Muscle of back (tissue), 11 donors: ENCODE results near the gene POLR2J. TPM values are rescaled to one million over a fixed set of nuclear protein-coding genes. Genes with fewer than 3 reads are reported as not detected.
"Not testable (repeated sequence)": the region's sequence is repeated elsewhere in the genome, so short reads cannot be mapped to it uniquely, and the experiment has no call there.

Experiments used
- DNase-seq, 3 donors: peaks; one replicate each; pipeline versions ENCODE4 v3.0.0 to v3.0.0-alpha.2; 2013
- polyA plus RNA-seq, 10 donors: library from polyadenylated mRNA; unstranded; fragments of 120-200 nt; gene quantifications; one replicate each; pipeline ENCODE4 v1.2.1, GENCODE V29; 2013; ENCODE audit not compliant: insufficient read length in 10 of 10

The POLR2J gene
- polyA plus RNA-seq, 10 donors, result 22.1 to 36.5 (median 27.2) TPM

DNA sequence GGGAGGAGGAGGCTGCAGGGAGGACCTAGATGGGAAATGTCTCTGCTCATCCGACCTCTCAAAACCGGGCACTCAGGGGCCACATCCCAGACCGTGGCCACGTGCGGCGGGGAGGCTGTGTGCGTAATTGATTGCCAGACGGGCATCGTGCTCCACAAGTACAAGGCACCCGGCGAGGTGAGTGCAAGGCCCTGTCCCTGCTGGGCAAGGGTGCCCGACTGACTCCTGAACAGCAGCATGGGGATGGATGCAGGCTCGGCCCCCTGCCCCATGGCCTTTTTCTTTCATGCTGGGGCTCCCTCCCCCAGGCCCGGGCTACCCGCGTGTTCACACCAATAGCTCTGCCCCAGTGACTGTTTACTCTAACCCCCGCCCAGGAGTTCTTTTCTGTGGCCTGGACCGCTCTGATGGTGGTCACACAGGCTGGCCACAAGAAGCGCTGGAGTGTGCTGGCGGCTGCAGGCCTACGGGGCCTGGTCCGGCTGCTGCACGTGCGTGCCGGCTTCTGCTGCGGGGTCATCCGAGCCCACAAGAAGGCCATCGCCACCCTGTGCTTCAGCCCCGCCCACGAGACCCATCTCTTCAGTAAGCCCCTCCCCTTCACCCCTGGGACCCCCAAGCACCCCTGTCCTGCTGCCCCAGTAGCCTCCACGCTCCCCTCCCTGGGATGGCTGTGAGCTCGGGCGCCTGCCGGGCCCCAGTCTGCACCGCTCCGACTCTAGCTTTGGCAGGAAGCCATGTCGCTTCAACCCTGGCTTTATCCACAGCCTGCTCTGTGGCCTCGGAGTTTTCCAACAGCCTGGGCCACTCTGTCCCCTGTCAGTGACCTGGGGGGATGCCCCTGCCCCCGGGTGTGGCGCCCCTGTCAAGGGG is 10.0 kb downstream of the POLR2J start:
- DNase-seq, result no peak

DNA sequence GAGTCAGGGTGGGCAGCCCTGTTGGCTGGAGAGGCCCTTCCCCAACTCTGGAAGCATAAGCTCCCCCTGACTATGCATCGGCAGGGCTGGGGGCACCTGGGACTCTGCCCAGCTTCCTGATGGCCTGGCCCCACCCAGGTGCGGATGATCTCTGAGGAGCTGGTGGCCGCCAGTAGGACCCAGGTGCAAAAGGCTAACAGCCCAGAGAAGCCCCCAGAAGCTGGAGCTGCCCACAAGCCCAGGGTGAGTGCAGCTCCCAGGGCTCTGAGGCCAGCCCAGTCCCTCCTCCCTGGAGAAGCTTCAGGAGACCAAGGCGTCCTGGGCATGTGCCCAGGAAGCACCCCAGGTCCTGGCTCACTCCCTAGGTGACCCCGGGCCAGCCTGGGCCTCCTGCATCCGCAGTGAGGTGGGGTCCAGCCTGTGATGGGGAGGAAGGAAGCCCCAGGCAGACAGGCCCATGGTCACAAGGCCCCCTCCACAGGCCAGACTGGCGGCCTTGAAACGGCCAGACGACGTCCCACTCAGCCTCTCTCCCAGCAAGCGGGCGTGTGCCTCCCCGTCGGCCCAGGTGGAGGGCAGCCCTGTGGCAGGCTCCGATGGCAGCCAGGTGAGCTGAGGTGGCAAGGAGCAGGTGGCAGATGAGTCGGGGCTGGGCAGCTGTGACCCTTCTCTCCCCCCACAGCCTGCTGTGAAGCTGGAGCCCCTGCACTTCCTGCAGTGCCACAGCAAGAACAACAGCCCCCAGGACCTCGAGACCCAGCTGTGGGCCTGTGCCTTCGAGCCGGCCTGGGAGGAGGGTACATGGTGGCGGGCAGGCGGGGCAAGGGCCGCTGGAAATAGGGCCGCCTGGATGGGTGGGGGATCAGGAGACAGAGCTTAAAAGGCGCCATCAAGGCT is 10.9 kb downstream of the POLR2J start:
- no peak for DNase-seq

GRCh38 chr7:102466097-102466496 is 12.6 kb downstream of the POLR2J start:
- no peak for DNase-seq

- peak; percentile 90 to 97 (median 96) for DNase-seq
These were observed 14.0 kb downstream of the POLR2J start, which contains the start of the genes ALKBH4 and LRWD1 for GRCh38 chr7:102464577-102465280. Gene ALKBH4 (minus strand): TSS chr7:102464863. CDS start chr7:102464836, 27 bp downstream. Gene LRWD1 (plus strand): TSS chr7:102464984. CDS start chr7:102465081, 97 bp downstream.

- no peak for DNase-seq
These were observed 14.7 kb downstream of the POLR2J start for GRCh38 chr7:102463841-102464576.

DNA sequence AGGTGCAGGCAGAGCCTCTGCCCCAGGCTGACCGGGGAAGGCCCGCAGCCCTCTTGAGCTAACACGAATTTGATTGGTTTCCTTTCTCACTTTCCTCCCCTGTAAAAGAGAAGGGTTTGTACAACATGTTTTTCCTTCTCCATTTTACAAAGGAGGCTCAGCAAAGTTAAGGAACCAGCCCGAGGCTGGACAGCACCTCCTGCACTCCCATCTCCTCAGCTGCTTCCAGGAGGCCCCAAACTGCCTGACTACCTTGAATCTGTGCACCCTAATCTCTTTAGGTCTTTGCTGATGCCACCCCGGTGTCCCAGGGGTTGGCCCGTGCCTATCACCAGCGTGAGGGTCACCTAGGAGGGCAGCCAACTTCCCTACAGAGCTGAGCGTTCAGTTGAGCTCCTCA is 18.3 kb downstream of the POLR2J start:
- no peak for DNase-seq

DNA sequence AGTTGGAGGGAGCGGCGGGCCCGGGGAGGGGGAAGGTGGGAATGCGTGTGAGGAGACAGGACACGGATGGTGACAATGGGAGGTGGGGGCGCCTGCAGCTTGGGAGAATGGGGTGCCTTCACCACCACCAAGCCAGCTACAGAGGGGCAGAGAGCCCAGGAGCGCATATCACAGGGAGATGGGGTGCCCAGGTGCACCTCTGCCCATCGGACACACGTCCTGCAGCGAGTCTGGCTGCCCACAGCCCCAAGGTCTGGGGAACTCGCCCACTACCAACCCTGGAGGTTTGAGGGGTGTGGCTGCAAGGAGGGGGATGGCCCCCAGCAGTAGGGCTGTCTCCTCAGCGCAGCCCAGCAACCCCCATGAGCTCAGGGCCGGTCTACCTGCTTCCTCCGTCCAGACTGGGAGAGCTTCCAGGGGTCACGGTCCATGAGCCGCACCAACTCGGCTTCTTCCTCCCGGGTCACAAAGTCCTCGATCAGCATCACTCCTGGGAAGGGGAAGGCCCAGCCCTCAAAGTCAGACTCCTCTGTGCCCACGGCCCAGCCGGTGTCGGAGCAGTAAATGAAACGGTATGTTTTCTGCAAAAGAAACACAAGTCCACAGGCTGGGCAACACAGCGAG is 19.4 kb downstream of the POLR2J start:
- no peak for DNase-seq

GRCh38 chr7:102457352-102457924 is 21.3 kb downstream of the POLR2J start:
- DNase-seq, result no peak

GRCh38 chr7:102456327-102456726 is 22.4 kb downstream of the POLR2J start:
- DNase-seq, result no peak

- no peak for DNase-seq
These were observed 23.1 kb downstream of the POLR2J start for GRCh38 chr7:102455596-102455995.

DNA sequence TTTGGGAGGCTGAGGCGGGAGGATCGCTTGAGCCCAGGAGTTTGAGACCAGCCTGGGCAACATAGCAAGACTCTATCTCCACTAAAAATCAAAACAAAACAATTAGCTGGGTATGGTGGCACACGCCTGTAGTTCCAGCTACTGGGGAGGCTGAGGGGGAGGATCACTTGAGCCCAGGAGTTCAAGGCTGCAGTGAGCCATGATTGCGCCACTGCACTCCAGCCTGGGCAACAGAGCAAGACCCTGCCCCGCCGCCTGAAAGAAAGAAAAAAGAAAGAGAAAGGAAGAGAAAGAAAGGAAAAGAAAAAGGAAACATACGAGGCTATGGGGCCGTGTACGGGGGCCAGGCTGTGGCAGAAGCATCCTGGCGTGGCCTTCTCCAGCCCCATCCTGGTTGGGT is 23.8 kb downstream of the POLR2J start:
- not testable (repeated sequence) for DNase-seq

- DNase-seq, result no peak
These were observed 24.3 kb downstream of the POLR2J start for GRCh38 chr7:102454468-102454867.

DNA sequence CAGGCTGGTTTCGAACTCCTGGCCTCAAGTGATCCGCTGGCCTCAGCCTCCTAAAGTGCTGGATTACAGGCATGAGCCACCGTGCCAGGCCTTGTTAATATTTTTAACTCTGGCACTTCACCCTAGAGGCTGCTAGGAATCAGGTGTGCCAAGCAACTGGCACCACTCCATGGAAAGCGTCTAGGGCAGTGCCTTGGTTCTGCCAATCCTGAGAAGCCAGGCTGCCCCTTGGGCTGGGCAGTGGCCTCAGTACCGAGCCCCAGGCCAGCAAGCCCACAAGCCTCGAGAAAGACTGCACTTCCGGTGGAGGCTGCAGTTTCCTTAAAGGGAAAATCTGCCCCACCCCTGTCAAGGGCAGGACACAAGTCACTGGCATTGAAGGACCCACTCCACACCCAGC is 25.4 kb downstream of the POLR2J start:
- no peak for DNase-seq

DNA sequence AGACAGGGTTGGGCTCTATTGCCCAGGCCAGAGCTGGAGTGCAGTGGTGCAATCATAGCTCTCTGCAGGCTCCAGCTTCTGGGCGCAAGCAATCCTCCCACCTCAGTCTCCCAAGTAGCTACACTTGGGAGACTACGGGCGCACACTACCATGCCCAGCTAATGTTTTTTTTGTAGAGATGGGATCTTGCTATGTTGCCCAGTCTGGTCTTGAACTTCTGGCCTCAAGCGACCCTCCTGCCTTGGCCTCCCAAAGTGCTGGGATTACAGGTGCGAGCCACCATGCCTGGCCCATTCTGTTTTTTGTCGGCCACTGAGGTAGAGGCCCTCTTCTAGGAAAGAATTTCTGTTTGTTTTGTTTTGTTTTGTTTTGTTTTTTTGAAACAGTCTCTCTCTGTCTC is 26.3 kb downstream of the POLR2J start:
- no peak for DNase-seq

DNA sequence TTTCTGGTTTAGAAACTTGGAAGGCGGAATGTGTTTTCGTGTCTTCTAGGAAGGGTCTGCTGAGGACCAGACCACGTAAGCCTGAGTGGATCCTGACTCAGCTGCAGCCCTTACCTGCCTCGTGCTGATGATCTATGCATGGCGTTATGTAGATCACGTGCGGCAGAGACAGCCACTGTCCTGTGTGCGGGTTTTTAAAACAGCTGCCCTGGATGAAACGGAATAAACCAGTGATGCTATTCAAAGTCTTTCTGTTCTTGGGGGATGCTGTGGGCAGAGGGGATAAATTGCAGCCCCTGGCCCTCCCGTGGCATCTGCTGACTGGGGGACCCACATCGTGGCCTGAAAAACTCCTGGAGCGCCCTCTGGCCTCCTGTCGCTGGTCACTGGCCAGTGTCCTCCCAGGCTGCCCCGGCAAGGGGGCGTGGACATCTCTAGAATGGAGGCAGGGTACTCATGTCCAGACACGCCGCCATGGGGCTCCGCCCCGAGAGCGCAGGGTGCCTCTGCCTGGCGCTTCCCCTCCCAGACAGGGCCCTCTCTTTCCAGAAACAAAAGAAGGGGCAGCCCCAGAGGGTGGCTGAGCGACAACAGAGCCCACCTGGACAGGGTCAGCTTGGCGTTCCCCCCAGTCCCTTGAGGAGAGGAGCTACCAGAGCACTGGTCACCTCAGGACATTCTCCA is 27.2 kb downstream of the POLR2J start:
- no peak for DNase-seq

- DNase-seq, result no peak
These were observed 28.5 kb downstream of the POLR2J start for GRCh38 chr7:102450242-102450641.

- no peak for DNase-seq
These were observed 29.6 kb downstream of the POLR2J start for GRCh38 chr7:102449136-102449535.

DNA sequence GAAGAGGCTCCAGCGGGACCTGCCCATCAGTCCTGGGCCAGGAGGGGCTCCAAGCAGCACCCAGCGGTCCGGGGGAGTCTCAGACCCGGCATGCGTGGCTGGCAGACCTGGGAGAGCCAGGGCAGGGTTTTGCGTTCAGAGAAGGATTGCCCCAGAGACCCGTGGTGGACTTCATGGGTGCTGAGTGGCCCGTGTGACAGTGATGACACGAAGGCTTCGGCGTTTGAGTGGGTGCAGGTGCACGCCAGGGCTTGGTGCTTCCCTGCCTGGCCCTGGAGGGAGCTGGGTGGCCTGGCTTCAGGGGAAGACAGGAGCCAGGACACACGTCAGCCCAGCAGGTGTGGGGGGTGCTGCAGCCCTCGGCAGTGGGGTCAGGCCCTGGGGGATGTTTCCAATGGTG is 31.4 kb downstream of the POLR2J start:
- no peak for DNase-seq

GRCh38 chr7:102446387-102447156 is 32.1 kb downstream of the POLR2J start:
- no peak for DNase-seq
